ENCODE measurements around the gene FXYD7.
"Not testable (repeated sequence)": the region's sequence is repeated elsewhere in the genome, so short reads cannot be mapped to it uniquely, and the experiment has no call there.

Gene FXYD7

DNA sequence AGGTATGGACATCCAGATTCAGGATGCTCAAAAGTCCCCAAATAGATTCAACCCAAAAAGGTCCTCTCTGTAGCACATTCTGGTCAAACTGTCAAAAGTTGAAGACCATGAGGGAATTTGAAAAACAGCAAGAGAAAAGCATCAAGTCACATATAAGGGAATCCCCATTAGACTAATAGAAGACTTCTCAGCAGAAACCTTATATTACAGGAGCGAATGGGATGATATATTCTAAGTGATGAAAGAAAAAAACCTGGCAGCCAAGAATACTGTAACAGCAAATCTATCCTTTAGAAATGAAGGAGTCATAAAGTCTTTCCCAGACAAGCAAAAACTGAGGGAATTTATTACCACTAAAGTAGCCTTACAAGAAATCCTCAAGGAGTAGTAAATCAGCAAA, 41.2 kb downstream of the FXYD7 start:
- Mint-ChIP-seq H3K9me3 (peaks cover 14% of the 10 kb centered on the region), H3K4me1 (ENCODE audit: low read depth) (peaks cover 16% of the 10 kb centered on the region), H3K27me3 (ENCODE audit: low read depth) (peaks cover 9% of the 10 kb centered on the region), H3K4me3 (no peak overlapping the region), H3K36me3 (ENCODE audit: low read depth) (peaks cover 2% of the 10 kb centered on the region), H3K27ac (no peak overlapping the region)
- no peak for DNase-seq (ENCODE audit: low spot score)

DNA sequence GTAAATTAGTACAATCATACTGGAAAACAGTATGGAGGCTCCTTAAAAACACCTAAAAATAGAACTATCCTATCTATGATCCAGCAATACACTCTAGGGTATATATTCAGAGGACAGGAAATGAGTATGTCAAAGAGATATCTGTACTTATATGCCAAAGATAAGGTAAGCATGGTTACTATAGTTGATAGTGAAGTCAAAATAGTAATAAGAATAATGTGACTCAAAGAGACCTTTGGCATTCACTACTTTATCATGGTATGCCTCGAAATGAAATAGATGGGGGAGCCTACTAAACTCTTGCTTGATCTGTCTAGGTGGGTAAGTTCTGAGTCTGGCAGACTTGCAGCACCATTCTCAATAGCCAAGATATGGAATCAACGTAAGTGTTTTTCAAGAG, 41.8 kb downstream of the FXYD7 start:
- H3K4me3 Mint-ChIP-seq = no peak overlapping the region
- no peak for DNase-seq (ENCODE audit: low spot score)
- peaks cover 11% of the 10 kb centered on the region for H3K4me1 Mint-ChIP-seq (ENCODE audit: low read depth)
- H3K27me3 Mint-ChIP-seq (ENCODE audit: low read depth) = peaks cover 12% of the 10 kb centered on the region
- H3K27ac Mint-ChIP-seq = no peak overlapping the region
- peaks cover 14% of the 10 kb centered on the region for H3K9me3 Mint-ChIP-seq
- H3K36me3 Mint-ChIP-seq (ENCODE audit: low read depth) = peaks cover 2% of the 10 kb centered on the region

DNA sequence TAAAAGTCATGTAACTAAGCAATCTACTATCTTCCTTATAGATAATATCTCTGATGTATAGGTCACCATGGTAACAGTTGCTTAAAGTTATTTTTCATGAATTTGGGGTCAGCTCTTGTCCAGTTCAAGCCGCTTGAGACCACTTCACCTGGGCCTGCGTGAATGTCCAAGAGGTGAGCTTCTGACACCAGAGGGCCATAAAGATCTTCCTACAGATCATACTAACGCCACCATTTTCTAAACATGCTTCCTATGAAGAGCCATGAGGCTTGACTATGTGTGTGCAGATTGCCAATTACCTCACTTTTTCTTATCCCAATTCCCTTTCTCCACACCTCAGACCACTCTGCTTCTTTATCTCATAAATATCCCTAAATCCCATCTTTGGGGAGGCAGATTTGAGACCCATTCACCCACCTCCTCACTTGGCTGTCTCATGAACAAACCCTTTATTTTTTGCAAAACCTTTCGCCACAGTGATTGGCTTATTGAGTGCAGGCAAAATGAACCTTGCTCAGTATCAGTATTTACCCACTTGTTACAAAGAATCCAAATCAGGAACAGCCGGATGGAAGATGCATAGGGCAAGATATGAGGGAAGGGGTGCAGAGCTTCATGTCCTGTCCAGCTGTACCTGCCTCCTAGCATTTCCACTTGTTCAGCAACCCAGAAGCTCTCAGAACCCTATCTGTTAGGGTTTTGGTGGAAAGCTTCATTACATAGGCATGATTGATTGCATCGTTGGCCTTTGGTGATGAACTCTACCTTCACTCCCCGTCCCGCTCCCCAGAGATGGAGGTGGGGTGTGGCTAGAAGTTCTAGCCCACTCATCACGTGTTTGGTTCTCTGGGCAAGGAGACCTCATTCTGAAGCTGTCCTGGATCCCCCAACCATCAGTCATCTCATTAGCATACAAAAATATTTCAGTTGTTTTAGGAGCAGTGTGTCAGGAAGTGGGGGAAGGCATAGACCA, 51.2 kb downstream of the FXYD7 start:
- H3K4me1 Mint-ChIP-seq (ENCODE audit: low read depth) = peaks cover 16% of the 10 kb centered on the region

DNA sequence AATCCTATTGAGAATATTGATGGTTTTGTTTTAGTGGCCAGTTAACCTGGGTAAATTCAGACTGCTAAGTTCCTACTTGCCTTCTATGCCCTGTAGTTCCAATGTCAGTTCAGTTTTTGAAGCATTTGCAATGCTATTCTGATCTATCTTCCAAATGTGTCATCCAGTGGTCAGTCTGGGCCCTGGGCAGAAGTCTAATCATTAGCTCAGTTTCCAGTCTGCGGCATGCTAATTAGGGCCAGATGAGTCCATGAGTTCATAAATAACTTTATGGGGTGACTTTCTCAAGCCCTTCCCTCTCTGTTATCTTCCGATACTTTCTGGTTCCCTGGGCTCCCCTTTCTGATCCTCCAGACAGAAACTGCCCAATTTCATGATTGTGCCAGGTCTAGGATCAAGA, 52.8 kb downstream of the FXYD7 start:
- Mint-ChIP-seq H3K4me1 (ENCODE audit: low read depth) (peaks cover 15% of the 10 kb centered on the region), H3K27me3 (ENCODE audit: low read depth) (peaks cover 23% of the 10 kb centered on the region), H3K9me3 (peaks cover 4% of the 10 kb centered on the region), H3K36me3 (ENCODE audit: low read depth) (peaks cover 1% of the 10 kb centered on the region), H3K27ac (no peak overlapping the region), H3K4me3 (no peak overlapping the region)
- DNase-seq (ENCODE audit: low spot score) = no peak

More for the DNA sequence above, 51.2 kb downstream of the FXYD7 start:
- Mint-ChIP-seq H3K9me3 (peaks cover 4% of the 10 kb centered on the region), H3K27ac (no peak overlapping the region), H3K4me3 (no peak overlapping the region), H3K36me3 (ENCODE audit: low read depth) (peaks cover 1% of the 10 kb centered on the region), H3K27me3 (ENCODE audit: low read depth) (peaks cover 31% of the 10 kb centered on the region)
- no peak for DNase-seq (ENCODE audit: low spot score)

DNA sequence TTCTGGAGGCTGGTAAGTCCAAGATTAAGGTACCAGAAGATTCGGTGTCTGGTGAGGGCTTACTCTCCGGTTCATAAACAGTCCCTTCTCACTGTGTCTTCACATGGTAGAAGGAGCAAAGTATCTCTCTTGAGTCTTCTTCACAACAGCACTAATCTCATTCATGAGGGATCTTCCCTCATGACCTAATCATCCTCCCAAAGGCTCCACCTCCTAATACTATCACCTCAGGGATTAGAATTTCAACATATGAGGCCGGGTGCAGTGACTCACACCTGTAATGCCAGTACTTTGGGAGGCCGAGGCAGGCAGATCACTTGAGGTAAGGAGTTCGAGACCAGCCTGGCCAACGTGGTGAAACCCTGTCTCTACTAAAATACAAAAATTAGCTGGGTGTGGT, 53.8 kb downstream of the FXYD7 start:
- Mint-ChIP-seq H3K27me3 (ENCODE audit: low read depth) (peaks cover 18% of the 10 kb centered on the region), H3K4me1 (ENCODE audit: low read depth) (peaks cover 12% of the 10 kb centered on the region)
- not testable (repeated sequence) for H3K36me3 Mint-ChIP-seq (ENCODE audit: low read depth); H3K9me3 Mint-ChIP-seq; H3K4me3 Mint-ChIP-seq; DNase-seq (ENCODE audit: low spot score); H3K27ac Mint-ChIP-seq

DNA sequence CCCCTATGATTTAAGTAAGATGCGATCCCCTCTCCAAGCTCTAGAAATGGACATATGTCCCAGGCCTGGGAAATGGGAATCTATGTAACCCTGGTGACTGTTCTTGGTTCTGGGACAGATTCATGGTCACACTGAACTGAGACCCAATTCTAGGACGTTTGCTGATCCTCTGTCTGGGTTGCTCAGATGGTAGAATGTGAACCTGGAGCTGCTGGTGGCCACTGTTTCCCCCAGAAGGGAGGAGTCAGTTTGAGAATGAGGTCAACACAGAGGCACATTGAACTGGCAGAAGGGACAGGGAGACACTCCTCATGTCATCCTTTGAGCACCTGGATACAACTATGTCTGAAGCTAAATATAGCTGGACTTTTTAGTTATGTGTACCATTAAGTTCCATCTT, 56.4 kb downstream of the FXYD7 start:
- Mint-ChIP-seq H3K9me3 (no peaks in the 10 kb centered on the region), H3K27me3 (ENCODE audit: low read depth) (peaks cover 10% of the 10 kb centered on the region), H3K4me3 (no peak overlapping the region), H3K36me3 (ENCODE audit: low read depth) (no peaks in the 10 kb centered on the region), H3K27ac (no peak overlapping the region), H3K4me1 (ENCODE audit: low read depth) (peaks cover 21% of the 10 kb centered on the region)
- DNase-seq (ENCODE audit: low spot score) = no peak

DNA sequence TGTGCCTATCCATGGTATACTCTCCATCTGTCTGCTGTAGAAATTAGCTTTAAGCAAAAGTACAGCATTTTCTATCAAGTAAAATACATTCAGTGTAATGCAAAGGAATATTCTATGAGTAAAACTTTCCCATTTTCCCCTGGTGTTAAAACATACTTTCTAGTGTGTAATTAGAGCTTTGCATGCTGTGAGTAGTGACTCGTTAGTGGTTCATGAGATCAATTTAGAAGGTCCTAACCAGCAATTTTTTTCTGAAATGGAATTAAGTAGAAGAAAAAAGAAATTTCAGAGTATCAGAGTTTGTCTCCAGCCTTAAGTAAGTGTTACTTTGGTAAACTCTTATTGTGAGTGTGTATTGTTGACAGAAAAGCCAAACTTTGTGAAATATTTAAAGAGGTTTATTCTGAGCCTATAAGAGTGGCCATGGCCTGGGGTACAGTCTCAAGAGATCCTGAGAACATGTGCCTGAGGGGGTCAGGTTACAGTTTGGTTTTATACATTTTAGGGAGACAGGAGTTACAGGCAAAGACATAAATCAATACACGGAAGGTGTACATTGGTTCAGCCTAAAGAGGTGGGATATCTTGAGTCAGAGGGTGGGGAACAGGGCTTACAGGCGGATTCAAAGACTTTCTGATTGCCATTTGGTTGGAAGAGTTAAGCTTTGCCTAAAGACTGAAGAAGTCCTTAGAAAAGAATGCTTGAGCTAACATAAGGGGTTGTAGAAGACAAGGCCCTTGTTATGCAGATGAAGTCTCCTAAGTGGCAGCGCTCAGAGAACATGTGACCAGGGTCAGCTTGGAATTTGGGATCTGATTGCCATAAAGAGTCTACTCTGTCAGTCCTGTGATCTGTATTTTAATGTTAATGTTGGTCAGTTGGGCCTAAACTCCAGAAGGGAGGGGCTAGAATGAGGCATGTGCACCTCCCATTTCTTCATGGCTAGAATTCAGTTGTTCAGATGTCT, 60.0 kb downstream of the FXYD7 start:
- Mint-ChIP-seq H3K27me3 (ENCODE audit: low read depth) (peaks cover 6% of the 10 kb centered on the region), H3K4me3 (no peak overlapping the region), H3K36me3 (ENCODE audit: low read depth) (peaks cover 2% of the 10 kb centered on the region), H3K4me1 (ENCODE audit: low read depth) (peaks cover 49% of the 10 kb centered on the region), H3K9me3 (peaks cover 6% of the 10 kb centered on the region), H3K27ac (peak overlapping the region; percentile 54)
- DNase-seq (ENCODE audit: low spot score) = no peak
